IMR-90 (cell line): Measurements from ENCODE around the gene HOGA1. TPM values are rescaled to one million over a fixed set of nuclear protein-coding genes. Genes with fewer than 3 reads are reported as not detected.

Experiments used
- ATAC-seq: fragments of 200-7000 bp; cut with Tn5 transposase; 2 replicates; pipeline ENCODE4 v1.9.1; 2020; ENCODE audit warnings: low read depth, mild to moderate bottlenecking, moderate library complexity
- BruUV-seq: library from RNA; stranded (reverse); fragments of 400-500 nt; replicated peaks from 2 replicates; lab custom pipeline; 2021; lab: Mats Ljungman, UMichigan
- CTCF ChIA-PET: fragments of 300-600 bp; formaldehyde crosslinking; extraction: SDS; loops from one replicate; lab custom pipeline; 2021; ENCODE audit warnings: antibody characterized with exemption; lab: Yijun Ruan, JAX
- POLR2A ChIA-PET: fragments of 300-600 bp; sonication (Branson Sonifier 250); formaldehyde crosslinking; loops from one replicate; lab custom pipeline; 2022; ENCODE audit warnings: antibody characterized with exemption; ENCODE audit not compliant: unreplicated experiment; lab: Charles Lee
- DNase-seq: peaks from one replicate; pipeline ENCODE4 v3.0.0; 2013
- H2AFZ ChIP-seq: replicated peaks from 2 replicates; pipeline ENCODE3; 2013; ENCODE audit warnings: low read length, mild to moderate bottlenecking; ENCODE audit not compliant: poor library complexity
- H2AK5ac ChIP-seq: 2 replicates; pipeline ENCODE4 v1.6.1; 2013; ENCODE audit warnings: low read depth, low read length, inconsistent platforms
- H2AK9ac ChIP-seq: replicated peaks from 2 replicates; pipeline ENCODE3; 2013; ENCODE audit warnings: mild to moderate bottlenecking, low read depth, low read length, moderate library complexity; ENCODE audit not compliant: poor library complexity
- H2BK120ac ChIP-seq: 2 replicates; pipeline ENCODE4 v1.6.1; 2013; ENCODE audit warnings: low read depth, low read length, inconsistent platforms
- H2BK15ac ChIP-seq: 3 replicates; pipeline ENCODE4 v1.6.1; 2013; ENCODE audit warnings: low read depth, low read length, inconsistent platforms
- H2BK20ac ChIP-seq: 2 replicates; pipeline ENCODE4 v1.6.1; 2013; ENCODE audit warnings: low read depth, mild to moderate bottlenecking, inconsistent platforms, low read length, moderate library complexity
- H2BK5ac ChIP-seq: 2 replicates; pipeline ENCODE4 v1.6.1; 2013; ENCODE audit warnings: mild to moderate bottlenecking, low read depth, low read length, inconsistent platforms; ENCODE audit not compliant: poor library complexity, severe bottlenecking
- H3K14ac ChIP-seq: replicated peaks from 2 replicates; pipeline ENCODE4 v1.6.1; 2013; ENCODE audit warnings: low read depth, low read length, inconsistent platforms
- H3K18ac ChIP-seq: 2 replicates; pipeline ENCODE4 v1.6.1; 2013; ENCODE audit warnings: low read depth, low read length, control low read depth
- H3K23ac ChIP-seq: 2 replicates; pipeline ENCODE4 v1.6.1; 2013; ENCODE audit warnings: low read depth, low read length, inconsistent platforms
- H3K27ac ChIP-seq: 2 replicates; pipeline ENCODE4 v1.5.1; 2013; ENCODE audit warnings: mild to moderate bottlenecking, control low read depth, low read length; ENCODE audit not compliant: insufficient read depth
- H3K27me3 ChIP-seq: 2 replicates; pipeline ENCODE4 v1.6.1; 2013; ENCODE audit warnings: low read length; ENCODE audit not compliant: control insufficient read depth, insufficient read depth
- H3K36me3 ChIP-seq: 2 replicates; pipeline ENCODE4 v1.6.1; 2013; ENCODE audit warnings: low read length, mixed read lengths; ENCODE audit not compliant: control insufficient read depth, insufficient read depth
- H3K4ac ChIP-seq: 2 replicates; pipeline ENCODE4 v1.6.1; 2013; ENCODE audit warnings: low read depth, low read length, inconsistent platforms
- H3K4me1 ChIP-seq: 2 replicates; pipeline ENCODE4 v1.6.1; 2013; ENCODE audit warnings: low read length, mixed read lengths; ENCODE audit not compliant: control insufficient read depth, insufficient read depth
- H3K4me2 ChIP-seq: 2 replicates; pipeline ENCODE4 v1.6.1; 2013; ENCODE audit warnings: low read depth, mild to moderate bottlenecking, control low read depth, low read length, moderate library complexity
- H3K4me3 ChIP-seq: 2 replicates; pipeline ENCODE4 v1.5.1; 2013; ENCODE audit warnings: low read depth, mild to moderate bottlenecking, control low read depth, low read length, moderate library complexity; ENCODE audit not compliant: insufficient read depth
- H3K56ac ChIP-seq: 2 replicates; pipeline ENCODE4 v1.6.1; 2013; ENCODE audit warnings: low read length, inconsistent platforms; ENCODE audit not compliant: insufficient read depth; ENCODE audit errors: extremely low read depth
- H3K79me1 ChIP-seq, 2 experiments: 2 replicates each; pipeline ENCODE4 v1.6.1; 2013; ENCODE audit warnings: low read length in 2 of 2, inconsistent platforms in 1 of 2, low read depth in 1 of 2
- H3K9ac ChIP-seq: 2 replicates; pipeline ENCODE4 v1.6.1; 2013; ENCODE audit warnings: low read depth, low read length, control low read depth
- H3K9me1 ChIP-seq: 2 replicates; pipeline ENCODE4 v1.6.1; 2013; ENCODE audit warnings: low read length, inconsistent platforms; ENCODE audit not compliant: insufficient read depth
- H3K9me3 ChIP-seq: 2 replicates; pipeline ENCODE4 v1.6.1; 2013; ENCODE audit warnings: low read length; ENCODE audit not compliant: control insufficient read depth, insufficient read depth
- H4K20me1 ChIP-seq: 2 replicates; pipeline ENCODE4 v1.6.1; 2013; ENCODE audit warnings: low read length, inconsistent platforms; ENCODE audit not compliant: insufficient read depth
- H4K5ac ChIP-seq: 2 replicates; pipeline ENCODE4 v1.6.1; 2013; ENCODE audit warnings: mild to moderate bottlenecking, low read depth, low read length, control low read depth
- H4K8ac ChIP-seq, 2 experiments: 2 replicates each; pipeline ENCODE4 v1.6.1; 2013; ENCODE audit warnings: low read depth in 2 of 2, low read length in 2 of 2, control low read depth in 1 of 2, inconsistent platforms in 1 of 2
- H4K91ac ChIP-seq: 2 replicates; pipeline ENCODE4 v1.6.1; 2013; ENCODE audit warnings: low read depth, low read length, inconsistent platforms; ENCODE audit not compliant: insufficient read depth
- BHLHE40 ChIP-seq: fragments of 150-350 bp; IDR thresholded peaks from 2 replicates; pipeline ENCODE4 v1.6.1; 2016; ENCODE audit warnings: mild to moderate bottlenecking, low read depth, low read length
- CEBPB ChIP-seq: IDR thresholded peaks from 2 replicates; pipeline ENCODE4 v1.6.1; 2012; ENCODE audit warnings: low read depth, low read length, improper control_type of control experiment
- WGBS, 2 experiments: methylation state at CpG; one replicate each; pipeline versions ENCODE4 v1.1.5 to v1.1.7; 2013; ENCODE audit warnings: missing lambda C conversion rate in 2 of 2; ENCODE audit not compliant: insufficient read length in 1 of 2; ENCODE audit errors: extremely low coverage in 2 of 2; 5-methylcytosine and 5-hydroxymethylcytosine counted together
- dilution Hi-C: fragments of 300-500 bp; cut with HindIII; formaldehyde crosslinking; loops from one replicate; pipeline ENCODE4 v1.14.3; 2018; ENCODE audit warnings: low sequenced_read_pairs; ENCODE audit not compliant: unreplicated experiment
- in situ Hi-C: fragments of 300-500 bp; cut with MboI; formaldehyde crosslinking; loops from 3 replicates; pipeline ENCODE4 v1.14.3; 2019; ENCODE audit warnings: low sequenced_read_pairs, inconsistent platforms, mixed read lengths
- intact Hi-C: fragments of 100-400 bp; cut with micrococcal nuclease; formaldehyde crosslinking; loops from 2 replicates; pipeline ENCODE4 v1.10.0; 2022
- polyA plus RNA-seq, 3 experiments: library from polyadenylated mRNA; depleted of rRNA; stranded (reverse); fragments of >200 nt; gene quantifications; 2 replicates each; pipeline ENCODE4 v1.2.3, GENCODE V29; 2012; ENCODE audit warnings: low replicate concordance in 1 of 3
- total RNA-seq: library from RNA; depleted of rRNA; stranded (reverse); fragments of >200 nt; gene quantifications from 2 replicates; pipeline ENCODE4 v1.2.3, GENCODE V29; 2012

HOGA1 gene
- total and polyA plus RNA-seq, 2 of the 4 experiments (the other 2 are of a cell fraction) = 0.36 to 0.41 TPM

DNA sequence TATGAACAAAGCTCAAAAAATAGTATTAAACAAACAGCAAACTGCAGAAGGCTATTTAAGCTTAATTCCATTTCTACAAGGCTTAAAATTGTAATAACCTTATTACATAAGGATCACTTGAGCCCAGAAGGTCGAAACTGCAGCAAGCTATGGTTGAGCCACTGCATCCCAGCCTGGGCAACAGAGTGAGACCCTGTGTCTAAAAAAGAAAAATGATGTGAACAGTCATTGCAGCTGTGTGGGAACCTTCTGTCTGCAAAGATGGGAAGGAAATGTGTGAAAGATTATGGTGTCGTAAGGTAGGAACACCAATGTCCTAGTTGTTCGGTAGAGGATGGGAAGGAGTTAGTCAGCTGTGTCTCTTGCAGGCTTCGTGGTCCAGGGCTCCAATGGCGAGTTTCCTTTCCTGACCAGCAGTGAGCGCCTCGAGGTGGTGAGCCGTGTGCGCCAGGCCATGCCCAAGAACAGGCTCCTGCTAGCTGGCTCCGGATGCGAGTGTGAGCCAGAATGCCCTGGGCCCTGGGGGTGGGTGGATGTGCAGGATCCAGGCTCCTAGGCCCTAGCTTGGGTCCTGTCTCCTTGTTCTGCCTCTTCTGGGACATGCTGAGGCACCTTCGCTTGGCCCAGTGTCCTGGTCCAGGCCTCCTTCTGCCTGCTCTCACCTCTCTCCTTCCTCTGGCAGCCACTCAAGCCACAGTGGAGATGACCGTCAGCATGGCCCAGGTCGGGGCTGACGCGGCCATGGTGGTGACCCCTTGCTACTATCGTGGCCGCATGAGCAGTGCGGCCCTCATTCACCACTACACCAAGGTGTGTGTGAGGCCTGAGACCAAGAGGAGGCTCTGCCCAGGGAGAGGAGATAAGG, 14.4 kb downstream of the HOGA1 start (continued):
- no peak for TF ChIP-seq BHLHE40

DNA sequence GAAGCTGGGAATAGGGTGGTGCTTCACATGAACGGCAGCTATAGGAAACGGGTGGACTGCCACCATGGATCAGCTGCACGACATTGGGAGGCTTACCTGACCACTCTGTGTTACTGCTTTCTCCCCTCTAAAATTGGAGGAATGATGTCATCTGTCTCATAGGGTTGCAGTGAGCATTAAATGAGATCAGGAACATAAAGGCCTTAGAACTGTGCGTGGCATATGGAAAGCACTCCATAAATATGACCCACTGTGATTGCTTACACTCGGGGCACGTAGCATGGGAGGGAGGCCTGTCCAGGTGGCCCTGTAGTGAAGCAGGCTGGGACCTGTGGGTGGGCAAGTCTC, 15.1 kb downstream of the HOGA1 start:
- H3K79me1 ChIP-seq = no peaks in the 10 kb centered on the region
- no peak overlapping the region for H3K18ac ChIP-seq
- H2AK9ac ChIP-seq = no peak overlapping the region
- H4K20me1 ChIP-seq = peaks cover 3% of the 10 kb centered on the region; the same call in 1 of the 2 replicates
- H3K4me3 ChIP-seq = no peak overlapping the region
- H3K9me3 ChIP-seq = no peaks in the 10 kb centered on the region
- intact Hi-C loops = no loop called here
- no peak overlapping the region for H4K91ac ChIP-seq
- no peak overlapping the region for H3K27ac ChIP-seq
- ChIA-PET CTCF (no interaction called here), POLR2A (no interaction called here)
- H3K36me3 ChIP-seq = no peaks in the 10 kb centered on the region
- no peak overlapping the region for H2AK5ac ChIP-seq
- H3K27me3 ChIP-seq = no peaks in the 10 kb centered on the region
- no peak overlapping the region for H3K4me2 ChIP-seq
- H4K5ac ChIP-seq = no peak overlapping the region
- BruUV-seq = no TSS peak
- peaks cover 9% of the 10 kb centered on the region; the same call in 1 of the 2 replicates for H3K9me1 ChIP-seq
- no peak overlapping the region for H2BK5ac ChIP-seq
- H3K23ac ChIP-seq = no peak overlapping the region
- dilution Hi-C loops = no loop called here
- no peak overlapping the region for H2BK120ac ChIP-seq
- H2BK20ac ChIP-seq = no peak overlapping the region
- H3K56ac ChIP-seq = no peak overlapping the region
- H2AFZ ChIP-seq = no peak overlapping the region
- in situ Hi-C loops = no loop called here
- no peak overlapping the region for H4K8ac ChIP-seq
- no peak overlapping the region for H3K4ac ChIP-seq
- ATAC-seq (no peak), DNase-seq (no peak)
- H3K14ac ChIP-seq = no peak overlapping the region
- no peak overlapping the region for H3K9ac ChIP-seq
- no peak overlapping the region for H2BK15ac ChIP-seq
- TF ChIP-seq CEBPB = no peak
- WGBS, 2 experiments = 90% methylated on average over 2 of the region's 6 CpGs; no CpG with 5 or more reads in 1 of the 2 experiments
- H3K4me1 ChIP-seq = peaks cover 13% of the 10 kb centered on the region
